Calu3 (cell line): ENCODE data around the gene RAD51B. TPM values are rescaled to one million over a fixed set of nuclear protein-coding genes. Genes with fewer than 3 reads are reported as not detected.

Source experiments
- BruUV-seq: library from RNA; stranded (reverse); fragments of 400-500 nt; replicated peaks from 2 replicates; lab custom pipeline; 2021; lab: Mats Ljungman, UMichigan
- CTCF ChIA-PET: fragments of 300-600 bp; sonication (Branson Sonifier 250); formaldehyde crosslinking; loops from one replicate; lab custom pipeline; 2022; ENCODE audit warnings: antibody characterized with exemption; lab: Charles Lee
- DNase-seq: peaks from one replicate; pipeline ENCODE4 v3.0.0; 2022
- H3K27ac Mint-ChIP-seq: one replicate; pipeline ENCODE4 v1.8.0; 2022; ENCODE audit warnings: mixed read lengths; ENCODE audit not compliant: unreplicated experiment
- H3K27me3 Mint-ChIP-seq: one replicate; pipeline ENCODE4 v1.8.0; 2022; ENCODE audit warnings: mixed read lengths; ENCODE audit not compliant: unreplicated experiment
- H3K36me3 Mint-ChIP-seq: one replicate; pipeline ENCODE4 v1.8.0; 2022; ENCODE audit warnings: mild to moderate bottlenecking, moderate library complexity, mixed read lengths; ENCODE audit not compliant: insufficient read depth, unreplicated experiment
- H3K4me1 Mint-ChIP-seq: one replicate; pipeline ENCODE4 v1.8.0; 2022; ENCODE audit warnings: mild to moderate bottlenecking, low read depth, mixed read lengths; ENCODE audit not compliant: unreplicated experiment
- H3K4me3 Mint-ChIP-seq: one replicate; pipeline ENCODE4 v1.8.0; 2022; ENCODE audit warnings: mild to moderate bottlenecking, low read depth, moderate library complexity, mixed read lengths; ENCODE audit not compliant: unreplicated experiment
- H3K9me3 Mint-ChIP-seq: one replicate; pipeline ENCODE4 v1.8.0; 2022; ENCODE audit warnings: low read depth, mixed read lengths; ENCODE audit not compliant: unreplicated experiment
- intact Hi-C: fragments of 100-400 bp; cut with micrococcal nuclease; formaldehyde crosslinking; loops from one replicate; pipeline ENCODE4 v1.10.0; 2022; ENCODE audit not compliant: unreplicated experiment
- total RNA-seq: library from RNA; stranded (reverse); gene quantifications from 2 replicates; pipeline ENCODE4 v1.2.3, GENCODE V29; 2022
- TF ChIP-seq, protein P1 (sequence below): fragments of 200-600 bp; IDR thresholded peaks from one replicate; pipeline ENCODE4 v1.8.0; 2022; ENCODE audit warnings: antibody characterized with exemption; ENCODE audit not compliant: unreplicated experiment

The RAD51B gene
- total RNA-seq, 1 experiment from 2014 or later: 24.7 TPM

DNA sequence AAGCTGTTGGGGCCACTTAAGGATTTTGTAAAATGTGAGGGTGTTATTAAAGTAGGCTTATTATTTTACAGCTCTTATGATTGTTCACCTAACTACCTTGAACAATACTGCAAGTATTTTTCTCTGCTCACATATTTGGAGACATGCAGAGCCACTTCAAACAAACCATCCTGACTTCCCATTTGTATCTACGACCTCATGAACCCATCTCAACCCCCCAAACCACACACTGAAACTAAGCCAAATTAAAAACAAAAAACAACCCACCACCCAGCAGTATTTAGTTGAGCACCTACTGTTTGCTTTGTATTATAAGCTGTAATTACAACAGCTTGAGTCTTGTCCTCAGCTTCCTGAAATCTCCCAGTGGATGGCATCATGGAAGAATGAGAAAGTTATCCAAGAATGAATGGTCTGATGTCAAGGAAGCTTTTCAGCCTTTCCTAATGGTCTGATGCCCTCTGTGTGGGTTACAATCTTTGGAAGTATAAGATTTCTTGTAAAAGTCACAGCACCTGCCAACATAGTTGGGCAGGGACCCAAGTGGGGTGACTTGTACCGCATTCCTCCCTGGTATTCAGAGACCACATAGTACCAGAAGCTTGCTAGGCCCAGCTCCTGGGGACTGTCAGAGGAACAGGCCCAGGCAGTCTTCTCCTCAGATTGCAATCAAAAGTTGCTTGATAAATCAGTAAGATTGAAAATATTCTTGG is 556.6 kb downstream of the RAD51B start:
- H3K27me3 Mint-ChIP-seq: no peaks in the 10 kb centered on the region
- DNase-seq: no peak
- peaks cover 26% of the 10 kb centered on the region for H3K4me1 Mint-ChIP-seq
- H3K9me3 Mint-ChIP-seq: no peaks in the 10 kb centered on the region
- no peak overlapping the region for H3K4me3 Mint-ChIP-seq
- CTCF ChIA-PET: interaction anchor here (1.6 kb wide), 1 partner anchor 11 kb away, joined by 5 read pairs; no protein-coding TSS in a partner anchor
- intact Hi-C loops: loop anchor here (10.0 kb wide), 2 partner anchors 149 to 409 kb away; no protein-coding TSS in a partner anchor
- TF ChIP-seq, protein P1, sequence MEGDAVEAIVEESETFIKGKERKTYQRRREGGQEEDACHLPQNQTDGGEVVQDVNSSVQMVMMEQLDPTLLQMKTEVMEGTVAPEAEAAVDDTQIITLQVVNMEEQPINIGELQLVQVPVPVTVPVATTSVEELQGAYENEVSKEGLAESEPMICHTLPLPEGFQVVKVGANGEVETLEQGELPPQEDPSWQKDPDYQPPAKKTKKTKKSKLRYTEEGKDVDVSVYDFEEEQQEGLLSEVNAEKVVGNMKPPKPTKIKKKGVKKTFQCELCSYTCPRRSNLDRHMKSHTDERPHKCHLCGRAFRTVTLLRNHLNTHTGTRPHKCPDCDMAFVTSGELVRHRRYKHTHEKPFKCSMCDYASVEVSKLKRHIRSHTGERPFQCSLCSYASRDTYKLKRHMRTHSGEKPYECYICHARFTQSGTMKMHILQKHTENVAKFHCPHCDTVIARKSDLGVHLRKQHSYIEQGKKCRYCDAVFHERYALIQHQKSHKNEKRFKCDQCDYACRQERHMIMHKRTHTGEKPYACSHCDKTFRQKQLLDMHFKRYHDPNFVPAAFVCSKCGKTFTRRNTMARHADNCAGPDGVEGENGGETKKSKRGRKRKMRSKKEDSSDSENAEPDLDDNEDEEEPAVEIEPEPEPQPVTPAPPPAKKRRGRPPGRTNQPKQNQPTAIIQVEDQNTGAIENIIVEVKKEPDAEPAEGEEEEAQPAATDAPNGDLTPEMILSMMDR: no peak
- no TSS peak for BruUV-seq
- H3K36me3 Mint-ChIP-seq: peaks cover 4% of the 10 kb centered on the region
- H3K27ac Mint-ChIP-seq: no peak overlapping the region

DNA sequence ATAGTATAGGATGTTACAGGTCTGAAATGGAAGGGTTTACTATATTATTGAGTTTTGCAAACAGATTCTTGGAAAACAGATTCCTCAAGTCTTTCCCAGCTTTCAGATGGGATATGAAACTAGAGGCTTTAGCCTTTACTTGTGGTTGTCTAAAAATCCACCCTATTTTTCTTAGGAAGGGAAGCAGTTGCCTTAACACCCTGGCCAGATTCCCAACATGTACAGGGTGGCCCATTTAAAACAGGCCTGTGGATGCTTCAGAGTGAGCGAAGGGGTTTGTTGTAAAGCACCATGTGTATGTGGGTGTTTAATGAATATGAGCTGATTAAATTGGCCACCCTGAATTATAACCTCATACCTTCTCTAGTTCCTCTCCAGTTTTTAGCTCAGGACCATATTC is 557.4 kb downstream of the RAD51B start:
- no peaks in the 10 kb centered on the region for H3K27me3 Mint-ChIP-seq
- peaks cover 26% of the 10 kb centered on the region for H3K4me1 Mint-ChIP-seq
- TF ChIP-seq, protein P1: no peak
- BruUV-seq: no TSS peak
- peak overlapping the region; percentile 68 for H3K27ac Mint-ChIP-seq
- no peak overlapping the region for H3K4me3 Mint-ChIP-seq
- H3K36me3 Mint-ChIP-seq: peaks cover 4% of the 10 kb centered on the region
- no peaks in the 10 kb centered on the region for H3K9me3 Mint-ChIP-seq
- intact Hi-C loops: loop anchor here (10.0 kb wide), 2 partner anchors 148 to 408 kb away; no protein-coding TSS in a partner anchor
- DNase-seq: no peak
- CTCF ChIA-PET: interaction anchor here (1.6 kb wide), 2 partner anchors 12 to 70 kb away, joined by 3 to 5 read pairs; no protein-coding TSS in a partner anchor

DNA sequence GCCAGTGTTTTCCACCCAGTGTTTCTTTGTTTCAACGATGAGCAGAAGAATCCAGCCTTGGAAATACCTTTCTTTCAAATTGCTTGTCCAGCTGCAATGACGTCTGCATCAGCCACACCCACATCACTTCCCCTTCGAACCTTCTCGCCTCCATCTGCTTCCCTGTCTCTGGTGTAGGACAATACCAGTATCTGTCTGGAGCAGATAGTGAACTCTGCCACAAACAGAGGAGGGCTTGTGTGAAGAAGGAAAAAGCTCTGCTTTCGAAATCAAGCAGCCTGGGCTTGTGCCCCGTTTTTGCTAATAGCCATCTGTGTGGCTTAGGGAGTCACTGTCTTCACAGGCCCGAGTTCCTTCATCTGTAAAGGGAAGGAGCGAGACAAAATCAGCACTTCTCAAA is 557.9 kb downstream of the RAD51B start:
- H3K9me3 Mint-ChIP-seq: no peaks in the 10 kb centered on the region
- peak overlapping the region; percentile 68 for H3K27ac Mint-ChIP-seq
- H3K4me1 Mint-ChIP-seq: peaks cover 26% of the 10 kb centered on the region
- peak; percentile 44 for DNase-seq
- intact Hi-C loops: loop anchor here (10.0 kb wide), 2 partner anchors 147 to 407 kb away; no protein-coding TSS in a partner anchor
- no peaks in the 10 kb centered on the region for H3K27me3 Mint-ChIP-seq
- TF ChIP-seq, protein P1: no peak
- H3K4me3 Mint-ChIP-seq: no peak overlapping the region
- no TSS peak for BruUV-seq
- H3K36me3 Mint-ChIP-seq: peaks cover 4% of the 10 kb centered on the region
- CTCF ChIA-PET: interaction anchor here (0.6 to 1.6 kb wide), 4 partner anchors 12 to 410 kb away, joined by 3 to 5 read pairs (median 4); no protein-coding TSS in a partner anchor

DNA sequence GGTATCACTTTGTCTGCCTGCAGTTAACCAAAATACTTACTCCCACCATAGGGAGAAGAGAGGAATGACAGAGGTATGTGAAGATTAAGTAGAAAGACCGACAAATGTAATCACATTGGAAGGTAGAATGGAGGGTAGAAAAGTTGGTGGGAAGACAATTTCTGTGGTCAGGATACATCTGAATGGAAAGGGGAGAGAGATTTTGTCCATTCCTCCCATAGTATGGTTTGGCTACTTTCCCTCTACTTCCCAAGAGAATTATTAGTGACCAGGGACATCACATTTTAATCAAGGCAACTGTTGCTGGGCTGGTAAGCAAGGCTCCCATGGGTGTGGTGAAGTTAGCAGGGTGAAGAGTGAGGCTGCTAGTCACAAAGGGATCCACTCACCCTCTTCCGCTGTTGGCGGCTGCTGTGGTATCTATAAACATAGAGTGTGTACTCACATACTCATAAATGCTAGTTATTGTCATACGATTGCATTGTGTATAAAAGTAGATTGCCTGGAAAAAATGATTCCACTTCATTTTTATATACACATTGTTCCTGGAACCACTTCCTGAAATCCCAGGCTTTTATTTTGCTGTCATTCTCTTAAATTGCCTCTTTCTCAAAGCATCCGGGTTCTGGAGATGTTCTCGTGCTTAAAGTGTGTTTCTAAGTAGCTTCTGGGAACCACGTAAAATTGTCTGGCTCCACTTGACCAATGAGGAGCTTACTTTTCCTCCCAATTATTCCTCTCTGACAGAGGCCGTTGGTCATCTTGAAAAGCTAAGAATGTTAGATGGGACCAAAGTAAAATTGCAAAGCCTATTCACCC is 560.1 kb downstream of the RAD51B start:
- H3K36me3 Mint-ChIP-seq: peaks cover 4% of the 10 kb centered on the region
- no peak for DNase-seq
- intact Hi-C loops: loop anchor here (10.0 kb wide), 2 partner anchors 145 to 405 kb away; no protein-coding TSS in a partner anchor
- no peaks in the 10 kb centered on the region for H3K27me3 Mint-ChIP-seq
- TF ChIP-seq, protein P1: no peak
- no TSS peak for BruUV-seq
- CTCF ChIA-PET: no interaction called here
- H3K4me3 Mint-ChIP-seq: no peak overlapping the region
- no peak overlapping the region for H3K27ac Mint-ChIP-seq
- peaks cover 26% of the 10 kb centered on the region for H3K4me1 Mint-ChIP-seq
- H3K9me3 Mint-ChIP-seq: no peaks in the 10 kb centered on the region
